Measurements from ENCODE around the gene CA5A.
"Not testable (repeated sequence)": the region's sequence is repeated elsewhere in the genome, so short reads cannot be mapped to it uniquely, and the experiment has no call there.

Gene CA5A

GRCh38 chr16:87870418-87871291 lies 65.7 kb downstream of the CA5A start:
- DNase-seq (ENCODE audit: extremely low read depth in 1 of 2, low read depth in 1 of 2) = not testable (repeated sequence)

GRCh38 chr16:87869879-87870417 lies 66.4 kb downstream of the CA5A start:
- DNase-seq (ENCODE audit: extremely low read depth in 1 of 2, low read depth in 1 of 2) = not testable (repeated sequence)

- peak; percentile 59 to 83 for DNase-seq (ENCODE audit: extremely low read depth in 1 of 2, low read depth in 1 of 2)
These were observed 67.1 kb downstream of the CA5A start, which contains the start of gene SLC7A5 for GRCh38 chr16:87869061-87869878. TSS of gene SLC7A5 (minus strand) at chr16:87869507. CDS start at chr16:87869422, 85 bp downstream.

GRCh38 chr16:87868254-87869029 lies 67.9 kb downstream of the CA5A start:
- peak in 1 of 2 donors; percentile 46 for DNase-seq (ENCODE audit: extremely low read depth in 1 of 2, low read depth in 1 of 2)

- not testable (repeated sequence) for DNase-seq (ENCODE audit: extremely low read depth in 1 of 2, low read depth in 1 of 2)
These were observed 70.3 kb downstream of the CA5A start for GRCh38 chr16:87865902-87866555.

GRCh38 chr16:87864331-87864989 lies 71.9 kb downstream of the CA5A start:
- no peak for DNase-seq (ENCODE audit: extremely low read depth in 1 of 2, low read depth in 1 of 2)

- DNase-seq (ENCODE audit: extremely low read depth in 1 of 2, low read depth in 1 of 2) = not testable (repeated sequence)
These were observed 73.0 kb downstream of the CA5A start for GRCh38 chr16:87863327-87863635.

- DNase-seq (ENCODE audit: extremely low read depth in 1 of 2, low read depth in 1 of 2) = not testable (repeated sequence)
These were observed 73.6 kb downstream of the CA5A start for GRCh38 chr16:87862597-87863326.

- not testable (repeated sequence) for DNase-seq (ENCODE audit: extremely low read depth in 1 of 2, low read depth in 1 of 2)
These were observed 74.8 kb downstream of the CA5A start for GRCh38 chr16:87861300-87862099.

- no peak for DNase-seq (ENCODE audit: extremely low read depth in 1 of 2, low read depth in 1 of 2)
These were observed 75.6 kb downstream of the CA5A start for GRCh38 chr16:87860553-87861299.

- DNase-seq (ENCODE audit: extremely low read depth in 1 of 2, low read depth in 1 of 2) = not testable (repeated sequence)
These were observed 78.0 kb downstream of the CA5A start for GRCh38 chr16:87858151-87858993.

GRCh38 chr16:87856791-87857228 lies 79.5 kb downstream of the CA5A start:
- no peak for DNase-seq (ENCODE audit: extremely low read depth in 1 of 2, low read depth in 1 of 2)

GRCh38 chr16:87855852-87856715 lies 80.2 kb downstream of the CA5A start:
- no peak for DNase-seq (ENCODE audit: extremely low read depth in 1 of 2, low read depth in 1 of 2)

- no peak for DNase-seq (ENCODE audit: extremely low read depth in 1 of 2, low read depth in 1 of 2)
These were observed 81.2 kb downstream of the CA5A start for GRCh38 chr16:87854907-87855683.
